Subcutaneous preadipocyte (primary cell): ENCODE data around the gene CHKA. TPM values are rescaled to one million over a fixed set of nuclear protein-coding genes. Genes with fewer than 3 reads are reported as not detected.

Source experiments
- small RNA-seq: library from RNA; depleted of rRNA; stranded (forward); fragments of <200 nt; gene quantifications from one replicate; pipeline ENCODE3, GENCODE V24; 2012
- total RNA-seq: library from RNA; depleted of rRNA; stranded (reverse); fragments of >200 nt; gene quantifications from 2 replicates; pipeline ENCODE4 v1.2.3, GENCODE V29; 2012

CHKA gene
- total RNA-seq: 8.5 and 10.2 TPM in 2 replicates

GRCh38 chr11:68121067-68121899 lies at the start of gene CHKA:
Gene CHKA, minus strand, starts transcription at chr11:68121388. Its CDS starts 211 bp downstream, at chr11:68121177.

GRCh38 chr11:68038718-68039525 lies 82.3 kb downstream of the CHKA start, which contains the start of gene TCIRG1:
Gene TCIRG1, plus strand, starts transcription at chr11:68039025. Its CDS starts 2,247 bp downstream, at chr11:68041272.

GRCh38 chr11:68030318-68031143 lies 90.7 kb downstream of the CHKA start, which contains the start of gene NDUFS8:
Gene NDUFS8, plus strand, starts transcription at chr11:68030681. Its CDS starts 1,471 bp downstream, at chr11:68032152.

GRCh38 chr11:68010090-68011041 lies 110.8 kb downstream of the CHKA start, which contains the start of gene ALDH3B1:
Gene ALDH3B1, plus strand, starts transcription at chr11:68010327. Its CDS starts 4,971 bp downstream, at chr11:68015298.

GRCh38 chr11:68003846-68004550 lies 117.2 kb downstream of the CHKA start, which contains the start of gene UNC93B1:
Gene UNC93B1, minus strand, starts transcription at chr11:68004097. Its CDS starts 54 bp downstream, at chr11:68004043.

Small RNAs within 50 kb of the gene (small RNA-seq; reads per million reads assigned to genes)
- gene MIR6753: 0.16 reads per million

Other genes with a start within 250 kb of the CHKA start
- 18.7 and 19.7 TPM in 2 replicates for gene UNC93B1, start 117.3 kb downstream of the CHKA start, total RNA-seq
- gene ALDH3B1, start 111.1 kb downstream of the CHKA start, total RNA-seq: 28.7 and 33.1 TPM in 2 replicates
- 94.4 and 108 TPM in 2 replicates for gene NDUFS8, start 90.7 kb downstream of the CHKA start, total RNA-seq
- 128 and 176 TPM in 2 replicates for gene TCIRG1, start 82.4 kb downstream of the CHKA start, total RNA-seq
- gene KMT5B, start 91.9 kb upstream of the CHKA start, total RNA-seq: 14.7 and 17.2 TPM in 2 replicates
- gene C11orf24, start 150.6 kb upstream of the CHKA start, total RNA-seq: 27.9 and 32.6 TPM in 2 replicates
- gene LRP5, start 191.2 kb upstream of the CHKA start, total RNA-seq: 19.5 and 20.1 TPM in 2 replicates